B cell (primary cell): Measurements from ENCODE around the gene PAPSS2. TPM values are rescaled to one million over a fixed set of nuclear protein-coding genes. Genes with fewer than 3 reads are reported as not detected.

Experiments
- ATAC-seq: fragments of 200-7000 bp; cut with Tn5 transposase; one replicate; pipeline ENCODE4 v1.10.0; 2021; ENCODE audit warnings: low read depth, mild to moderate bottlenecking, moderate number of reproducible peaks, moderate library complexity
- CTCF ChIA-PET: fragments of 350-600 bp; sonication (Branson Sonifier 250); formaldehyde crosslinking; loops from one replicate; lab custom pipeline; 2021; ENCODE audit warnings: antibody characterized with exemption, inconsistent platforms; lab: Charles Lee
- POLR2A ChIA-PET: fragments of 350-600 bp; sonication (Branson Sonifier 250); formaldehyde crosslinking; loops from one replicate; lab custom pipeline; 2021; ENCODE audit warnings: antibody characterized with exemption; lab: Charles Lee
- DNase-seq: peaks from one replicate; pipeline ENCODE4 v3.0.0; 2013
- H2AFZ ChIP-seq: 2 replicates; pipeline ENCODE4 v1.6.1; 2012; ENCODE audit warnings: mild to moderate bottlenecking, low read depth, low read length; ENCODE audit not compliant: insufficient read depth, poor library complexity, severe bottlenecking
- H3K27ac ChIP-seq, 2 donors: 1 replicate in 1 of 2; 2 replicates in 1 of 2; pipeline ENCODE4 v1.5.1; 2012 to 2013; ENCODE audit warnings: low read length in 2 of 2, mild to moderate bottlenecking in 2 of 2, moderate library complexity in 1 of 2
- H3K27me3 ChIP-seq, 4 experiments: fragments of 200-600 bp in 1 of 4; sonication (generic) in 1 of 4; replicated peaks in 1 of 4; 1 replicate in 2 of 4; 2 replicates in 2 of 4; pipeline versions ENCODE4 v1.6.1 to v1.7.0; 2013 to 2016; ENCODE audit warnings: low read length in 3 of 4, mild to moderate bottlenecking in 2 of 4, mixed read lengths in 1 of 4, moderate library complexity in 1 of 4; ENCODE audit not compliant: insufficient read depth in 4 of 4, control insufficient read depth in 3 of 4; ENCODE audit errors: control extremely low read depth in 1 of 4
- H3K36me3 ChIP-seq, 2 experiments: replicated peaks in 1 of 2; 1 replicate in 1 of 2; 2 replicates in 1 of 2; pipeline versions ENCODE4 v1.6.1 to v1.7.1; 2013; ENCODE audit warnings: low read length in 1 of 2; ENCODE audit not compliant: insufficient read depth in 2 of 2, control insufficient read depth in 1 of 2; ENCODE audit errors: control extremely low read depth in 1 of 2, extremely low read depth in 1 of 2
- H3K4me1 ChIP-seq, 2 donors: fragments of 200-600 bp in 1 of 2; sonication (generic) in 1 of 2; 1 replicate in 1 of 2; 2 replicates in 1 of 2; pipeline versions ENCODE4 v1.5.1 to v1.6.1; 2013 to 2017; ENCODE audit warnings: low read length in 2 of 2; ENCODE audit not compliant: control insufficient read depth in 2 of 2, insufficient read depth in 2 of 2
- H3K4me2 ChIP-seq: replicated peaks from 2 replicates; pipeline ENCODE3; 2012; ENCODE audit warnings: mild to moderate bottlenecking, low read depth, low read length; ENCODE audit not compliant: poor library complexity, severe bottlenecking
- H3K4me3 ChIP-seq, 5 experiments: fragments of 200-600 bp in 1 of 5; sonication (generic) in 1 of 5; 1 replicate in 3 of 5; 2 replicates in 2 of 5; pipeline versions ENCODE4 v1.5.1 to v1.7.0; 2011 to 2016; ENCODE audit warnings: low read length in 4 of 5, mild to moderate bottlenecking in 4 of 5, low read depth in 2 of 5, control low read depth in 1 of 5, moderate library complexity in 1 of 5; ENCODE audit not compliant: insufficient read depth in 1 of 5; ENCODE audit errors: control extremely low read depth in 1 of 5, extremely low read depth in 1 of 5
- H3K79me2 ChIP-seq: fragments of 200-600 bp; sonication (generic); one replicate; pipeline ENCODE4 v1.6.0; 2016; ENCODE audit warnings: low read length; ENCODE audit not compliant: control insufficient read depth, insufficient read depth
- H3K9ac ChIP-seq: fragments of 200-600 bp; sonication (generic); 2 replicates; pipeline ENCODE4 v1.6.1; 2017; ENCODE audit warnings: mild to moderate bottlenecking, low read length, moderate library complexity
- H3K9me3 ChIP-seq, 3 donors: one replicate each; pipeline versions ENCODE4 v1.6.1 to v1.7.1; 2013; ENCODE audit warnings: low read length in 2 of 3; ENCODE audit not compliant: control insufficient read depth in 2 of 3, insufficient read depth in 1 of 3; ENCODE audit errors: control extremely low read depth in 1 of 3
- H4K20me1 ChIP-seq: 2 replicates; pipeline ENCODE4 v1.6.0; 2012; ENCODE audit warnings: mild to moderate bottlenecking, low read length; ENCODE audit not compliant: insufficient read depth, control insufficient read depth, poor library complexity, severe bottlenecking
- H3K27ac Mint-ChIP-seq: one replicate; pipeline ENCODE4 v1.8.0; 2021; ENCODE audit warnings: mixed read lengths
- H3K27me3 Mint-ChIP-seq: one replicate; pipeline ENCODE4 v1.8.0; 2021; ENCODE audit warnings: mixed read lengths
- H3K4me1 Mint-ChIP-seq: one replicate; pipeline ENCODE4 v1.8.0; 2021; ENCODE audit warnings: mixed read lengths
- H3K4me3 Mint-ChIP-seq: one replicate; pipeline ENCODE4 v1.8.0; 2021; ENCODE audit warnings: mixed read lengths
- H3K9me3 Mint-ChIP-seq: one replicate; pipeline ENCODE4 v1.8.0; 2022; ENCODE audit warnings: mixed read lengths; ENCODE audit not compliant: insufficient read depth
- CTCF ChIP-seq: fragments of 200-600 bp; IDR thresholded peaks from one replicate; pipeline ENCODE4 v1.8.0; 2022; ENCODE audit warnings: antibody characterized with exemption, mild to moderate bottlenecking
- EZH2 ChIP-seq: IDR thresholded peaks from 2 replicates; pipeline ENCODE4 v1.6.1; 2012; ENCODE audit warnings: borderline replicate concordance, low read depth, mild to moderate bottlenecking, moderate library complexity, low read length; ENCODE audit not compliant: insufficient read depth, poor library complexity, severe bottlenecking
- WGBS: methylation state at CpG from one replicate; pipeline ENCODE4 v1.1.5; 2013; ENCODE audit warnings: missing lambda C conversion rate; ENCODE audit not compliant: insufficient coverage; 5-methylcytosine and 5-hydroxymethylcytosine counted together
- intact Hi-C: fragments of 100-400 bp; cut with micrococcal nuclease; formaldehyde crosslinking; loops from one replicate; pipeline ENCODE4 v1.10.0; 2022
- polyA plus RNA-seq: library from polyadenylated mRNA; depleted of rRNA; stranded (reverse); fragments of >200 nt; gene quantifications from 2 replicates; pipeline ENCODE4 v1.2.3, GENCODE V29; 2012
- total RNA-seq, 2 donors: library from RNA; stranded (reverse); fragments of 120-200 nt in 1 of 2; gene quantifications; 1 replicate in 1 of 2; 2 replicates in 1 of 2; pipeline versions ENCODE4 v1.2.3 to v1.2.4, GENCODE V29; 2013 to 2022

The PAPSS2 gene
- total and polyA plus RNA-seq, 2 donors (not counting 1 experiment from before 2014, with no cell fraction given), result not detected

- H3K9ac ChIP-seq, result no peak overlapping the region
- no peak for ATAC-seq
- TF ChIP-seq EZH2 (no peak), CTCF (no peak)
- H4K20me1 ChIP-seq, result no peaks in the 10 kb centered on the region
- no peak overlapping the region for H3K4me2 ChIP-seq
- intact Hi-C loops, result no loop called here
- no peak overlapping the region for H3K4me3 Mint-ChIP-seq
- peaks cover 3% of the 10 kb centered on the region for H3K27me3 Mint-ChIP-seq
- no peaks in the 10 kb centered on the region for H3K4me1 ChIP-seq
- H3K79me2 ChIP-seq, result no peaks in the 10 kb centered on the region
- no peak overlapping the region for H2AFZ ChIP-seq
- POLR2A ChIA-PET, result no interaction called here
- CTCF ChIA-PET, result no interaction called here
- no peaks in the 10 kb centered on the region for H3K27me3 ChIP-seq
- H3K27ac ChIP-seq, result no peak overlapping the region
- no peaks in the 10 kb centered on the region for H3K9me3 ChIP-seq
- H3K4me1 Mint-ChIP-seq, result no peaks in the 10 kb centered on the region
- H3K27ac Mint-ChIP-seq, result no peak overlapping the region
- no peaks in the 10 kb centered on the region for H3K36me3 ChIP-seq
- no peaks in the 10 kb centered on the region for H3K9me3 Mint-ChIP-seq
- DNase-seq, result no peak
- no peak overlapping the region for H3K4me3 ChIP-seq
- WGBS, result no CpG with 5 or more reads among the region's 1 CpG
Measured at GRCh38 chr10:87703771-87704170, 44.1 kb downstream of the PAPSS2 start.

- H3K4me2 ChIP-seq, result no peak overlapping the region
- no peaks in the 10 kb centered on the region for H3K9me3 Mint-ChIP-seq
Measured at GRCh38 chr10:87705339-87705738, 45.7 kb downstream of the PAPSS2 start.

More at GRCh38 chr10:87705339-87705738, 45.7 kb downstream of the PAPSS2 start:
- Mint-ChIP-seq H3K4me1 (no peaks in the 10 kb centered on the region), H3K4me3 (no peak overlapping the region), H3K27ac (no peak overlapping the region), H3K27me3 (peaks cover 3% of the 10 kb centered on the region)
- no peak overlapping the region for H3K4me3 ChIP-seq
- no peaks in the 10 kb centered on the region for H3K36me3 ChIP-seq
- intact Hi-C loops, result no loop called here
- ATAC-seq (no peak), DNase-seq (no peak)
- ChIA-PET POLR2A (no interaction called here), CTCF (no interaction called here)
- no peak overlapping the region for H2AFZ ChIP-seq
- no peaks in the 10 kb centered on the region for H4K20me1 ChIP-seq
- H3K27ac ChIP-seq, result no peak overlapping the region
- no peaks in the 10 kb centered on the region for H3K9me3 ChIP-seq
- no peaks in the 10 kb centered on the region for H3K79me2 ChIP-seq
- no peaks in the 10 kb centered on the region for H3K4me1 ChIP-seq
- no peaks in the 10 kb centered on the region for H3K27me3 ChIP-seq
- no peak overlapping the region for H3K9ac ChIP-seq
- TF ChIP-seq CTCF, result no peak
- no peak for TF ChIP-seq EZH2
